Adrenal gland (tissue), 12 donors: ENCODE measurements around the gene MBP. TPM values are rescaled to one million over a fixed set of nuclear protein-coding genes. Genes with fewer than 3 reads are reported as not detected.
"Not testable (repeated sequence)": the region's sequence is repeated elsewhere in the genome, so short reads cannot be mapped to it uniquely, and the experiment has no call there.

Source experiments
- DNase-seq, 7 donors: peaks; one replicate each; pipeline ENCODE4 v3.0.0-alpha.2; 2019 to 2020
- H3K27ac ChIP-seq, 5 donors: fragments of 200-600 bp; sonication (generic) in 4 of 5; 1 replicate in 3 of 5; 2 replicates in 2 of 5; pipeline versions ENCODE4 v1.5.1 to v1.8.0; 2016 to 2020; ENCODE audit warnings: mild to moderate bottlenecking in 1 of 5
- H3K27me3 ChIP-seq: fragments of 200-600 bp; 2 replicates; pipeline ENCODE4 v1.8.0; 2021
- H3K36me3 ChIP-seq, 2 donors: fragments of 200-600 bp; replicated peaks in 1 of 2; 1 replicate in 1 of 2; 2 replicates in 1 of 2; pipeline versions ENCODE4 v1.5.1 to v1.8.0; 2018 to 2022
- H3K4me1 ChIP-seq, 2 donors: fragments of 200-600 bp; replicated peaks in 1 of 2; 1 replicate in 1 of 2; 2 replicates in 1 of 2; pipeline versions ENCODE4 v1.5.1 to v1.8.0; 2018 to 2021
- H3K4me3 ChIP-seq, 4 donors: fragments of 200-600 bp; sonication (generic) in 3 of 4; one replicate each; pipeline ENCODE4 v1.5.1; 2016 to 2018
- H3K9me3 ChIP-seq, 3 donors: fragments of 200-600 bp; sonication (generic) in 1 of 3; replicated peaks in 1 of 3; 1 replicate in 2 of 3; 2 replicates in 1 of 3; pipeline versions ENCODE4 v1.5.1 to v1.8.0; 2016 to 2021
- POLR2A ChIP-seq, 2 donors: fragments of 450-650 bp; IDR thresholded peaks; one replicate each; pipeline ENCODE4 v1.6.1; 2017; ENCODE audit warnings: antibody characterized with exemption in 2 of 2, mild to moderate bottlenecking in 2 of 2, moderate library complexity in 1 of 2
- WGBS, 4 donors: extraction: QIAGEN DNeasy Blood & Tissue Kit in 2 of 4; methylation state at CpG; one replicate each; pipeline versions ENCODE4 v1.1.5 to v1.1.7; 2013 to 2017; 5-methylcytosine and 5-hydroxymethylcytosine counted together
- intact Hi-C, 2 donors: fragments of 100-400 bp; cut with DNase I; formaldehyde crosslinking; loops; one replicate each; pipeline versions ENCODE4 v1.14.1 to v1.15.0; 2022 to 2023
- polyA plus RNA-seq, 3 donors: library from polyadenylated mRNA; stranded (reverse); fragments of 200-250 nt in 2 of 3; fragments of 350-450 nt in 1 of 3; fragmentation: Illumina TruSeq in 1 of 3; extraction: RNeasy Lipid Tissue Mini Kit (QIAGEN cat#74804) in 1 of 3; gene quantifications; one replicate each; pipeline ENCODE4 v1.2.3, GENCODE V29; 2013 to 2014
- total RNA-seq, 9 donors: library from RNA; depleted of rRNA in 4 of 9; stranded (reverse); fragments of >200 nt in 4 of 9; fragments of 120-200 nt in 1 of 9; fragmentation: NEBNext Ultra II Directional in 1 of 9; extraction: Animal tissue kit (Norgen Biotek cat#: 25700) in 1 of 9; gene quantifications; one replicate each; pipeline versions ENCODE4 v1.1.0 to v1.2.4, GENCODE V29; 2013 to 2023
- TF ChIP-seq, protein P1 (sequence below), 6 experiments: fragments of 450-650 bp in 4 of 6; fragments of 200-600 bp in 2 of 6; sonication (generic) in 1 of 6; IDR thresholded peaks; 1 replicate in 5 of 6; 2 replicates in 1 of 6; pipeline versions ENCODE4 v1.5.1 to v1.8.0; 2016 to 2021; ENCODE audit warnings: antibody characterized with exemption in 6 of 6, mild to moderate bottlenecking in 2 of 6, moderate library complexity in 1 of 6
- donor health status: healthy with polysubstance abuse.
- donor health status: Bipolar disorder and iron deficiency.
- donor health status: DM: yes; HTN: yes; CAD: no.
- donor health status: DM: no; HTN: no; CAD: no.
- donor health status: DM: no; HTN: no; CAD: no.
- donor health status: DM: yes; HTN: yes; CAD: no.

MBP gene
- total and polyA plus RNA-seq, 12 donors: 1.8 to 23.7 (median 13.7) TPM

DNA sequence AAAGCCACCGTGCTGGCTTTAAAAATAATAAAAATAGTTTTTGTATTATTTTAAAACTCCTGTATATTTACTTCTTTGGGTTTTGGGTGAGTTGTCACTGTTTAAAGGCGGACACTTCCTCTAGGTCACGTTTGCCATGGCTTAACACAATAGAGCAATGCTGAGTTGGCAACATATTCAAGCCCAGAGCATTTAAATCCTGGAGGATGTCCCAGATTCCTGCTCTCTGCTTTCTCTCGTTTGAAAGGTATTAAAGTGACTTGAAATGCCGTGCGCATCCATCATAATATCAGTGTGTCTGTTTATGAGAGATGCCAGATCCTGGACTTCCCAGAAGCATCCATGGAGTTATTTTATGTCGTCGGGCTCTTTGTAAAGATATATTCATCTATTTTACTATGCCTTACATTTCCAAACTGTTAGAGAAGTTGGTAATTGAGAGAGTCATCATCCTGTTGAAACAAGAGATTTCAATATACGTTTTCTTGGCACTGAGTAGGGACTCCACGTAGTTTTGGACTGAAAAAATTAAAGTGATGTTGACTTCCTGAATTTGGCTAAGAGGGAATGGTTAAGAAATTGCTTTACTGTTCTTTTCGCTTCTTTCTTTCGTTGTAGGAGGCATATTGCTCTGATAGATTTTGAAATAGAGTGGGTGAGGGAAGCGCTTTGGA lies 159.6 kb downstream of the MBP start:
- no peaks in the 10 kb centered on the region for H3K4me1 ChIP-seq
- H3K27ac ChIP-seq: no peak overlapping the region
- no peaks in the 10 kb centered on the region for H3K9me3 ChIP-seq
- TF ChIP-seq, protein P1, sequence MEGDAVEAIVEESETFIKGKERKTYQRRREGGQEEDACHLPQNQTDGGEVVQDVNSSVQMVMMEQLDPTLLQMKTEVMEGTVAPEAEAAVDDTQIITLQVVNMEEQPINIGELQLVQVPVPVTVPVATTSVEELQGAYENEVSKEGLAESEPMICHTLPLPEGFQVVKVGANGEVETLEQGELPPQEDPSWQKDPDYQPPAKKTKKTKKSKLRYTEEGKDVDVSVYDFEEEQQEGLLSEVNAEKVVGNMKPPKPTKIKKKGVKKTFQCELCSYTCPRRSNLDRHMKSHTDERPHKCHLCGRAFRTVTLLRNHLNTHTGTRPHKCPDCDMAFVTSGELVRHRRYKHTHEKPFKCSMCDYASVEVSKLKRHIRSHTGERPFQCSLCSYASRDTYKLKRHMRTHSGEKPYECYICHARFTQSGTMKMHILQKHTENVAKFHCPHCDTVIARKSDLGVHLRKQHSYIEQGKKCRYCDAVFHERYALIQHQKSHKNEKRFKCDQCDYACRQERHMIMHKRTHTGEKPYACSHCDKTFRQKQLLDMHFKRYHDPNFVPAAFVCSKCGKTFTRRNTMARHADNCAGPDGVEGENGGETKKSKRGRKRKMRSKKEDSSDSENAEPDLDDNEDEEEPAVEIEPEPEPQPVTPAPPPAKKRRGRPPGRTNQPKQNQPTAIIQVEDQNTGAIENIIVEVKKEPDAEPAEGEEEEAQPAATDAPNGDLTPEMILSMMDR (IDR thresholded peaks at IDR 0.05): no peak
- no peak for TF ChIP-seq POLR2A (IDR thresholded peaks at IDR 0.05)
- 76 to 86% (median 79%) methylated on average over 13 of the region's 13 CpGs for WGBS, 4 donors
- no peaks in the 10 kb centered on the region for H3K27me3 ChIP-seq
- no peak overlapping the region for H3K4me3 ChIP-seq
- DNase-seq: no peak
- H3K36me3 ChIP-seq: no peaks in the 10 kb centered on the region
- intact Hi-C loops: no loop called here

DNA sequence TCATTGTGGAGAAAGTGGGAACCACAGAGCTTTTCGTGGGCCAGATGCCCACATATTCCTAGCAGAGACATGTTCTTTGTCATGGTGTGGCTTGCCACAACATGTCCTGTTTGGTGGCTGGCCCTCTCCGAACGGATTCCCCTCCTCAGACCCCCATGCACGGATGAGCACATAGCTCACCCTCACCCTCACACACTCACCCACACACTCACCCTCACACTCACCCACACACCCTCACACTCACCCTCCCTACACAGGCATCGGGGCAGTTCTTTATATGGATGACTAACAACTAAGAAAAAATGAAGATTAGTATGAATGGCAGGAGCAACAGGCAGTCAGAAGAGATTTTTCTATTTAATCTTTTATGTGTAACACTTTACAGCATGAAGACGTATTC lies 160.3 kb downstream of the MBP start:
- Histone ChIP-seq H3K36me3 (no peaks in the 10 kb centered on the region), H3K27me3 (no peaks in the 10 kb centered on the region), H3K9me3 (no peaks in the 10 kb centered on the region), H3K4me3 (no peak overlapping the region), H3K4me1 (no peaks in the 10 kb centered on the region), H3K27ac (no peak overlapping the region)
- no peak for TF ChIP-seq POLR2A (IDR thresholded peaks at IDR 0.05)
- TF ChIP-seq, protein P1 (IDR thresholded peaks at IDR 0.05): no peak
- DNase-seq: no peak
- intact Hi-C loops: no loop called here
- 90 to 93% (median 92%) methylated on average over 6 of the region's 6 CpGs for WGBS, 4 donors

DNA sequence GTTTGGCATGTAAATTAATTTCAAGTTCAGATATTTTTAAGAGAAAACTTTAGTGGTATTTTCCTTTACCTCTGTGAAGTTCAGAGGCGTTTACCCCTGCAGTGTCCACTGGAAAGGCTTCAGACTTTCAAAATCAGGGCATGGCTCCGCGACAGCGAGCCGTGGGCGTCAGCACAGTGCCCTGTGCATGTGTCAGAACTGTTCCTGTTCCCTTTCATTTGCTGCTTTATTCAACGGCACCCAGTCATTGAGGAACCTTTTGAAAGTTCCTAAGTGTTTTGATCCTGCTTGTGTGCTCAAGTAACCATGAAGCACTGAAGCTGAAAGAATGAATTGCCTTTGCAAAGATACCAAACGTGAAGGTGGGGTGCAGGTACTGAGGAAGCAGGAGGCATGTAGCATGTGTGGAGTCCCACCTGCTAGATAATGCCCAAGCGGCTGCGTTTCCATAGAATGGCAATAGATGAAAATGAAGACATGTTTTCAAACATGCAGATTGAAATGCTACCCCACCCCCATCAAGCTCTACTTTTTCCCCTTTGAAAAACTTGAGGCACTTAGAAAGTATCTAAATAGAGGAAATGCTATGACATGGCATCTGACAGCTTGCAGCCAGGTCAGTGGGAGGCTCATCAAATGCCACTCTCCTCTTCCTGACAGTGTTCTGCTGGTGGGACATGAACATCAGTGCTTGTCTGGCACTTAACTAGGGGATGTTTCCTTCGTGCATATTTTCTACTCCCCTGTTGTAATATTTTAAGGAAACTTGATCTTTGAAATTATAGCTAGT lies 161.6 kb downstream of the MBP start:
- H3K27ac ChIP-seq: no peak overlapping the region
- H3K9me3 ChIP-seq: no peaks in the 10 kb centered on the region
- intact Hi-C loops: no loop called here
- no peaks in the 10 kb centered on the region for H3K4me1 ChIP-seq
- DNase-seq: no peak
- no peaks in the 10 kb centered on the region for H3K36me3 ChIP-seq
- no peak overlapping the region for H3K4me3 ChIP-seq
- 79 to 90% (median 87%) methylated on average over 11 of the region's 11 CpGs for WGBS, 4 donors
- H3K27me3 ChIP-seq: no peaks in the 10 kb centered on the region
- TF ChIP-seq, protein P1 (IDR thresholded peaks at IDR 0.05): no peak
- TF ChIP-seq POLR2A (IDR thresholded peaks at IDR 0.05): no peak

DNA sequence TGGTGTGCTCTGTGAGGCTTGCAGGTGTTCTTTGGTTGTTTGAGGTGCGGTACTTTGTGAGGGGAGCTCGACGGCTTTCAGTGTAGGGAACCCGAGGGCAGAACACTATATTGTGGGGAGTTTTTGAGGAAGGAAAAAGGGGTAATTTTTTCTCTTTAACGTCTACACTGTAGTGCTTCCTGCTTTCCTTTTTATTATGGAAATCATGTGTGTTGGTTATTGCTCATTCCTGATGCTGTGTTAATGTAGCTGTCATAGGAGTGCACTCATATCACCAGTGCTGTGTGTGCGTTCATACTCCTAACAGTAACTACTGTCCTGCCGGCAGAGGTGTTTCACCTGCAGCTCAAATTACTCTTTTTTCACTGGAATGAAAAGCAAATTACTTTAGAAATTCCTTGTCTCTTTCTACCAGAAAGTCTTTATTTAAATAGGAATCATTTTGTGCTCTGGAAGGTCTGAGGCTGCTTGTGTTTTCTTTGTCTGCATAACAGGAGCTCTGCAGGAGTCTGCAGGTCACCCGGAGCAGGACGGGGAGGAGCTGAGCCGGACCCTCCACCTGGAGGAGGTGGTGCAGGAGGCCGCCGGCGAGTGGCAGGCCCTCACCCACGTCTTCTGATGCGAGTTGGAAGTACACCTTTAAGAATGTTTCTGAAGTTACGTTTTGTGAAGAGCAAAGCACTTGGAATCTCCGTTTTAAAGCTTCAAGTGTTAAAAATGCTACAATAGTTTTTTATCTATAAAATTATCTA lies 164.7 kb downstream of the MBP start:
- intact Hi-C loops: no loop called here
- 65 to 76% (median 69%) methylated on average over 17 of the region's 17 CpGs for WGBS, 4 donors

DNA sequence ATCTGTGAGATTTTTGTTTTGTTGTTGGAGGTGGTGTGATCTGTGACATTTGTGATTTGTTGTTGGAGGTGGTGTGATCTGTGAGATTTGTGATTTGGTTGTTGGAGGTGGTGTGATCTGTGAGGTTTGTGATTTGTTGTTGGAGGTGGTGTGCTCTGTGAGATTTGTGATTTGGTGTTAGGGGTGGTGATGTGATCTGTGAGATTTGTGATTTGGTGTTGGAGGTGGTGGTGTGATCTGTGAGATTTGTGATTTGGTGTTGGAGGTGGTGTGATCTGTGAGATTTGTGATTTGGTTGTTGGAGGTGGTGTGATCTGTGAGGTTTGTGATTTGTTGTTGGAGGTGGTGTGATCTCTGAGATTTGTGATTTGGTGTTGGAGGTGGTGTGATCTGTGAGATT lies 165.3 kb downstream of the MBP start:
- intact Hi-C loops, DNase-seq, H3K4me1 ChIP-seq, H3K27me3 ChIP-seq, H3K36me3 ChIP-seq, H3K4me3 ChIP-seq, H3K9me3 ChIP-seq, H3K27ac ChIP-seq: not testable (repeated sequence)

More for the DNA sequence above, 164.7 kb downstream of the MBP start:
- Histone ChIP-seq H3K4me1 (no peaks in the 10 kb centered on the region), H3K9me3 (no peaks in the 10 kb centered on the region), H3K27ac (no peak overlapping the region), H3K36me3 (no peaks in the 10 kb centered on the region), H3K27me3 (no peaks in the 10 kb centered on the region), H3K4me3 (no peak overlapping the region)
- DNase-seq: no peak
- TF ChIP-seq, protein P1 (IDR thresholded peaks at IDR 0.05): no peak
- TF ChIP-seq POLR2A (IDR thresholded peaks at IDR 0.05): no peak

DNA sequence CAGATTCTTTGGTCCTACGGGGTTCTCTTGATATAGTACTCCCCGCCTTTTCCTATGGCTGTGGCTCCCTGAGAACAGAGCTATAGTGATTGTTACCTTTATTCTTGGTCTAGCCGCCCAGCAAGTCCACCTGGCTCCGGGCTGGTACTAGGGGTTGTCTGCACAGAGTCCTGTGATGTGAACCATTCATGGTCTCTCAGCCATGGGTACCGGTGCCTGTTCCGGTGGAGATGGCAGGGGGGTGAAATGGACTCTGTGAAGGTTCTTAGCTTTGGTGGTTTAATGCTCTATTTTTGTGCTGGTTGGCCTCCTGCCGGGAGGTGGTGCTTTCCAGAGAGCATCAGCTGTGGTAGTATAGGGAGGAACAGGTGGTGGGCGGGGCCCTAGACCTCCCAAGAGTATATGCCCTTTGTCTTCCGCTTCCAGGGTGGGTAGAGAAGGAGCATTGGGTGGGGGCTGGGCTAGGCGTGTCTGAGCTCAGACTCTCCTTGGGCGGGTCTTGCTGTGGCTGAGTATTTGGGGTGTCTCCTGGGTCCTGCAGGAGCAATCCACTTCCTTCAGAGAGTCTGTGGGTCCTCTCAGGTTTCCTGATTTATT lies 166.9 kb downstream of the MBP start:
- DNase-seq, H3K36me3 ChIP-seq, H3K4me1 ChIP-seq, H3K9me3 ChIP-seq, intact Hi-C loops, H3K27ac ChIP-seq, H3K27me3 ChIP-seq, H3K4me3 ChIP-seq: not testable (repeated sequence)
- WGBS, 4 donors: 92 to 98% (median 97%) methylated on average over 9 to 11 of the region's 11 CpGs
